ENCODE data around the gene CDR2L. TPM values are rescaled to one million over a fixed set of nuclear protein-coding genes. Genes with fewer than 3 reads are reported as not detected.
A peak's percentile ranks its signal among the peaks of the same experiment; 100 is the strongest.

The CDR2L gene
- total RNA-seq, 2 experiments from 2014 or later, result 0.31 to 0.40 TPM

GRCh38 chr17:74951680-74952421 lies 35.6 kb upstream of the CDR2L start:
- H3K27me3 Mint-ChIP-seq, result no peaks in the 10 kb centered on the region
- no peak overlapping the region for H3K4me3 Mint-ChIP-seq
- H3K36me3 Mint-ChIP-seq (ENCODE audit: low read depth), result no peaks in the 10 kb centered on the region
- ChIA-PET CTCF (interaction anchor here (1.2 to 2.8 kb wide), 2 partner anchors 10 to 26 kb away, joined by 3 to 15 read pairs; no protein-coding TSS in a partner anchor), POLR2A (no interaction called here)
- no peaks in the 10 kb centered on the region for H3K4me1 Mint-ChIP-seq
- no peaks in the 10 kb centered on the region for H3K9me3 Mint-ChIP-seq
- no peak for DNase-seq
- no peak overlapping the region for H3K27ac Mint-ChIP-seq

GRCh38 chr17:74952431-74953133 lies 34.9 kb upstream of the CDR2L start:
- POLR2A ChIA-PET, result interaction anchor here (0.7 kb wide), 1 partner anchor 33 kb away, joined by 3 read pairs; no protein-coding TSS in a partner anchor
- H3K27me3 Mint-ChIP-seq, result no peaks in the 10 kb centered on the region
- H3K9me3 Mint-ChIP-seq, result no peaks in the 10 kb centered on the region

GRCh38 chr17:74953134-74953687 lies 34.2 kb upstream of the CDR2L start:
- CTCF ChIA-PET, result interaction anchor here (0.6 to 1.0 kb wide), 2 partner anchors 178 to 246 kb away, joined by 3 to 5 read pairs; no protein-coding TSS in a partner anchor
- Mint-ChIP-seq H3K36me3 (ENCODE audit: low read depth) (no peaks in the 10 kb centered on the region), H3K4me3 (no peak overlapping the region), H3K27me3 (no peaks in the 10 kb centered on the region), H3K9me3 (no peaks in the 10 kb centered on the region), H3K27ac (no peak overlapping the region), H3K4me1 (no peaks in the 10 kb centered on the region)
- DNase-seq, result no peak
- POLR2A ChIA-PET, result interaction anchor here (0.7 kb wide), 1 partner anchor 34 kb away, joined by 3 read pairs; no protein-coding TSS in a partner anchor

More at GRCh38 chr17:74952431-74953133, 34.9 kb upstream of the CDR2L start:
- CTCF ChIA-PET, result interaction anchor here (2.8 kb wide), 1 partner anchor 9 kb away, joined by 15 read pairs; no protein-coding TSS in a partner anchor
- Mint-ChIP-seq H3K36me3 (ENCODE audit: low read depth) (no peaks in the 10 kb centered on the region), H3K4me1 (no peaks in the 10 kb centered on the region), H3K27ac (no peak overlapping the region), H3K4me3 (no peak overlapping the region)
- DNase-seq, result no peak

- ChIA-PET CTCF (interaction anchor here (0.7 to 1.0 kb wide), 2 partner anchors 72 to 179 kb away, joined by 3 read pairs; no protein-coding TSS in a partner anchor), POLR2A (no interaction called here)
- Mint-ChIP-seq H3K27ac (no peak overlapping the region), H3K27me3 (no peaks in the 10 kb centered on the region), H3K4me1 (no peaks in the 10 kb centered on the region), H3K36me3 (ENCODE audit: low read depth) (no peaks in the 10 kb centered on the region), H3K9me3 (no peaks in the 10 kb centered on the region), H3K4me3 (no peak overlapping the region)
- no peak for DNase-seq
These were observed 33.3 kb upstream of the CDR2L start for GRCh38 chr17:74954115-74954514.

GRCh38 chr17:74954665-74955421 lies 32.6 kb upstream of the CDR2L start:
- no peak for DNase-seq
- no peak overlapping the region for H3K4me3 Mint-ChIP-seq
- POLR2A ChIA-PET, result no interaction called here
- no peaks in the 10 kb centered on the region for H3K36me3 Mint-ChIP-seq (ENCODE audit: low read depth)
- no peak overlapping the region for H3K27ac Mint-ChIP-seq
- H3K4me1 Mint-ChIP-seq, result no peaks in the 10 kb centered on the region
- CTCF ChIA-PET, result interaction anchor here (0.6 kb wide), 1 partner anchor 78 kb away, joined by 3 read pairs; no protein-coding TSS in a partner anchor
- H3K27me3 Mint-ChIP-seq, result no peaks in the 10 kb centered on the region
- no peaks in the 10 kb centered on the region for H3K9me3 Mint-ChIP-seq

- Mint-ChIP-seq H3K27me3 (no peaks in the 10 kb centered on the region), H3K4me1 (peaks cover 2% of the 10 kb centered on the region), H3K27ac (no peak overlapping the region), H3K9me3 (no peaks in the 10 kb centered on the region), H3K4me3 (no peak overlapping the region), H3K36me3 (ENCODE audit: low read depth) (no peaks in the 10 kb centered on the region)
- ChIA-PET CTCF (interaction anchor here (1.8 kb wide), 1 partner anchor 35 kb away, joined by 5 read pairs; no protein-coding TSS in a partner anchor), POLR2A (no interaction called here)
- no peak for DNase-seq
These were observed 31.3 kb upstream of the CDR2L start for GRCh38 chr17:74956093-74956492.

GRCh38 chr17:74957935-74958740 lies 29.3 kb upstream of the CDR2L start:
- H3K27me3 Mint-ChIP-seq, result no peaks in the 10 kb centered on the region
- no peaks in the 10 kb centered on the region for H3K36me3 Mint-ChIP-seq (ENCODE audit: low read depth)
- peak; percentile 75 for DNase-seq
- CTCF ChIA-PET, result interaction anchor here (0.6 to 5.0 kb wide), 17 partner anchors 9 to 243 kb away, joined by 3 to 27 read pairs (median 3); partner anchors contain the start of genes HID1, OTOP2 and USH1G
- POLR2A ChIA-PET, result interaction anchor here (0.7 kb wide), 2 partner anchors 20 to 146 kb away, joined by 3 to 13 read pairs; no protein-coding TSS in a partner anchor
- H3K27ac Mint-ChIP-seq, result no peak overlapping the region
- no peaks in the 10 kb centered on the region for H3K9me3 Mint-ChIP-seq
- no peak overlapping the region for H3K4me3 Mint-ChIP-seq
- peaks cover 4% of the 10 kb centered on the region for H3K4me1 Mint-ChIP-seq

GRCh38 chr17:74959826-74960515 lies 27.5 kb upstream of the CDR2L start:
- POLR2A ChIA-PET, result interaction anchor here (0.6 kb wide), 1 partner anchor 171 kb away, joined by 6 read pairs; no protein-coding TSS in a partner anchor
- no peaks in the 10 kb centered on the region for H3K9me3 Mint-ChIP-seq
- no peak overlapping the region for H3K4me3 Mint-ChIP-seq
- DNase-seq, result no peak
- CTCF ChIA-PET, result interaction anchor here (0.7 to 5.0 kb wide), 15 partner anchors 9 to 280 kb away, joined by 3 to 27 read pairs (median 4); partner anchors contain the start of genes MRPL58, OTOP2 and USH1G
- H3K27me3 Mint-ChIP-seq, result no peaks in the 10 kb centered on the region
- H3K27ac Mint-ChIP-seq, result no peak overlapping the region
- H3K4me1 Mint-ChIP-seq, result peaks cover 4% of the 10 kb centered on the region
- no peaks in the 10 kb centered on the region for H3K36me3 Mint-ChIP-seq (ENCODE audit: low read depth)

GRCh38 chr17:74960570-74961342 lies 26.7 kb upstream of the CDR2L start:
- DNase-seq, result peak; percentile 50
- H3K36me3 Mint-ChIP-seq (ENCODE audit: low read depth), result no peaks in the 10 kb centered on the region
- H3K4me1 Mint-ChIP-seq, result peaks cover 4% of the 10 kb centered on the region
- no peak overlapping the region for H3K4me3 Mint-ChIP-seq
- H3K27ac Mint-ChIP-seq, result no peak overlapping the region
- ChIA-PET POLR2A (interaction anchor here (0.6 kb wide), 1 partner anchor 172 kb away, joined by 6 read pairs; no protein-coding TSS in a partner anchor), CTCF (interaction anchor here (0.6 to 5.0 kb wide), 25 partner anchors 10 to 495 kb away, joined by 3 to 27 read pairs (median 4); partner anchors contain the start of genes CDR2L, MIF4GD, MRPL58 and OTOP2)
- no peaks in the 10 kb centered on the region for H3K9me3 Mint-ChIP-seq
- no peaks in the 10 kb centered on the region for H3K27me3 Mint-ChIP-seq

GRCh38 chr17:74961657-74962350 lies 25.6 kb upstream of the CDR2L start:
- POLR2A ChIA-PET, result interaction anchor here (0.7 kb wide), 1 partner anchor 518 kb away, joined by 3 read pairs; no protein-coding TSS in a partner anchor
- H3K36me3 Mint-ChIP-seq (ENCODE audit: low read depth), result no peaks in the 10 kb centered on the region
- no peaks in the 10 kb centered on the region for H3K9me3 Mint-ChIP-seq
- CTCF ChIA-PET, result interaction anchor here (0.6 to 5.0 kb wide), 34 partner anchors 10 to 791 kb away, joined by 3 to 27 read pairs (median 4); partner anchors contain the start of genes CDR2L, HID1, MIF4GD and MRPL58
- no peak overlapping the region for H3K27ac Mint-ChIP-seq
- DNase-seq, result peak; percentile 88
- no peaks in the 10 kb centered on the region for H3K27me3 Mint-ChIP-seq
- H3K4me3 Mint-ChIP-seq, result no peak overlapping the region
- peaks cover 4% of the 10 kb centered on the region for H3K4me1 Mint-ChIP-seq
